Body of pancreas (tissue), 4 donors: Measurements from ENCODE around the gene LRRC45. TPM values are rescaled to one million over a fixed set of nuclear protein-coding genes. Genes with fewer than 3 reads are reported as not detected.

Experiments used
- ATAC-seq: fragments of 150-250 bp; one replicate; pipeline ENCODE4 v1.9.1; 2016
- DNase-seq, 4 donors: peaks; one replicate each; pipeline ENCODE4 v3.0.0-alpha.2; 2019
- H3K27ac ChIP-seq, 4 donors: fragments of 200-600 bp; sonication (generic); 1 replicate in 3 of 4; 2 replicates in 1 of 4; pipeline versions ENCODE4 v1.5.1 to v1.6.1; 2016 to 2019; ENCODE audit warnings: mild to moderate bottlenecking in 1 of 4, mixed read lengths in 1 of 4, moderate library complexity in 1 of 4
- H3K27me3 ChIP-seq, 2 donors: fragments of 200-600 bp; sonication (generic); one replicate each; pipeline ENCODE4 v1.6.0; 2016; ENCODE audit warnings: mild to moderate bottlenecking in 1 of 2
- H3K36me3 ChIP-seq, 2 donors: fragments of 200-600 bp; sonication (generic); replicated peaks in 1 of 2; 2 replicates each; pipeline ENCODE4 v1.5.1; 2016; ENCODE audit warnings: low read depth in 2 of 2; ENCODE audit not compliant: insufficient read depth in 1 of 2
- H3K4me1 ChIP-seq: fragments of 200-600 bp; sonication (generic); one replicate; pipeline ENCODE4 v1.6.0; 2016
- H3K4me3 ChIP-seq, 2 donors: fragments of 200-600 bp; sonication (generic); 1 replicate in 1 of 2; 2 replicates in 1 of 2; pipeline ENCODE4 v1.5.1; 2016 to 2019
- H3K9me3 ChIP-seq, 3 donors: fragments of 200-600 bp; sonication (generic); 1 replicate in 2 of 3; 2 replicates in 1 of 3; pipeline ENCODE4 v1.5.1; 2016
- CTCF ChIP-seq, 7 experiments: fragments of 450-650 bp in 4 of 7; fragments of 200-600 bp in 3 of 7; sonication (generic) in 3 of 7; IDR thresholded peaks; one replicate each; pipeline ENCODE4 v1.5.1; 2016 to 2019; ENCODE audit warnings: antibody characterized with exemption in 7 of 7
- POLR2A ChIP-seq, 3 donors: fragments of 450-650 bp; IDR thresholded peaks; one replicate each; pipeline ENCODE4 v1.6.1; 2016; ENCODE audit warnings: antibody characterized with exemption in 3 of 3, mild to moderate bottlenecking in 2 of 3
- WGBS, 2 donors: methylation state at CpG; one replicate each; pipeline ENCODE4 v1.1.5; 2017; 5-methylcytosine and 5-hydroxymethylcytosine counted together
- intact Hi-C: fragments of 100-400 bp; cut with DNase I; formaldehyde crosslinking; loops from one replicate; pipeline ENCODE4 v1.15.1; 2023
- total RNA-seq, 2 donors: library from RNA; depleted of rRNA; stranded (reverse); fragments of >200 nt; gene quantifications; one replicate each; pipeline ENCODE4 v1.1.0, GENCODE V29; 2016

The LRRC45 gene
- total RNA-seq, 2 donors from 2014 or later: 8.0 to 36.3 TPM

GRCh38 chr17:82004517-82005455 is 18.3 kb upstream of the LRRC45 start:
- ATAC-seq (no peak), DNase-seq (no peak)
- H3K27ac ChIP-seq: no peak overlapping the region
- intact Hi-C loops: no loop called here
- H3K9me3 ChIP-seq: no peaks in the 10 kb centered on the region
- H3K4me3 ChIP-seq: no peak overlapping the region
- H3K4me1 ChIP-seq: no peaks in the 10 kb centered on the region
- H3K36me3 ChIP-seq: no peaks in the 10 kb centered on the region
- 87 to 93% methylated on average over 19 to 40 of the region's 41 CpGs for WGBS, 2 donors
- no peaks in the 10 kb centered on the region for H3K27me3 ChIP-seq
- TF ChIP-seq POLR2A (IDR thresholded peaks at IDR 0.05) (no peak), CTCF (IDR thresholded peaks at IDR 0.05) (no peak)

- TF ChIP-seq CTCF (IDR thresholded peaks at IDR 0.05): no peak
- TF ChIP-seq POLR2A (IDR thresholded peaks at IDR 0.05): no peak
- 88 to 90% methylated on average over 29 to 30 of the region's 30 CpGs for WGBS, 2 donors
- intact Hi-C loops: no loop called here
- DNase-seq (no peak), ATAC-seq (no peak)
- Histone ChIP-seq H3K4me1 (no peaks in the 10 kb centered on the region), H3K36me3 (no peaks in the 10 kb centered on the region), H3K9me3 (no peaks in the 10 kb centered on the region), H3K27ac (no peak overlapping the region), H3K4me3 (no peak overlapping the region), H3K27me3 (no peaks in the 10 kb centered on the region)
Observed at GRCh38 chr17:82005701-82006348, 17.3 kb upstream of the LRRC45 start.

GRCh38 chr17:82006468-82007227 is 16.5 kb upstream of the LRRC45 start:
- ATAC-seq: no peak
- Histone ChIP-seq H3K27ac (no peak overlapping the region), H3K4me3 (no peak overlapping the region), H3K27me3 (no peaks in the 10 kb centered on the region), H3K9me3 (no peaks in the 10 kb centered on the region), H3K4me1 (no peaks in the 10 kb centered on the region), H3K36me3 (no peaks in the 10 kb centered on the region)
- 86 to 91% methylated on average over 14 to 24 of the region's 24 CpGs for WGBS, 2 donors
- intact Hi-C loops: no loop called here
- no peak for DNase-seq
- TF ChIP-seq POLR2A (IDR thresholded peaks at IDR 0.05) (no peak), CTCF (IDR thresholded peaks at IDR 0.05) (no peak)

- Histone ChIP-seq H3K27me3 (no peaks in the 10 kb centered on the region), H3K4me1 (no peaks in the 10 kb centered on the region), H3K9me3 (no peaks in the 10 kb centered on the region), H3K4me3 (no peak overlapping the region), H3K36me3 (no peaks in the 10 kb centered on the region), H3K27ac (no peak overlapping the region)
- TF ChIP-seq CTCF (IDR thresholded peaks at IDR 0.05): no peak
- no peak for TF ChIP-seq POLR2A (IDR thresholded peaks at IDR 0.05)
- intact Hi-C loops: no loop called here
- WGBS, 2 donors: 89 to 100% methylated on average over 1 to 6 of the region's 6 CpGs
- no peak for DNase-seq
- ATAC-seq: no peak
Observed at GRCh38 chr17:82007228-82007494, 15.9 kb upstream of the LRRC45 start.
